HEK293 (cell line): ENCODE results near the gene DHRS4L2.

Experiments
- BCL11A ChIP-seq: fragments of 450-650 bp; formaldehyde crosslinking; IDR thresholded peaks from 2 replicates; pipeline ENCODE4 v1.5.1; 2016; ENCODE audit warnings: low read depth, missing biosample characterization, missing genetic modification characterization
- BCL11B ChIP-seq: fragments of 450-650 bp; formaldehyde crosslinking; IDR thresholded peaks from 2 replicates; pipeline ENCODE4 v1.5.1; 2016; ENCODE audit warnings: low read depth, missing biosample characterization, missing genetic modification characterization
- GLIS1 ChIP-seq: fragments of 450-650 bp; formaldehyde crosslinking; IDR thresholded peaks from 2 replicates; pipeline ENCODE4 v1.5.1; 2016; ENCODE audit warnings: missing biosample characterization, missing genetic modification characterization
- HOXC10 ChIP-seq: sonication (generic); formaldehyde crosslinking; IDR thresholded peaks from 2 replicates; pipeline ENCODE4 v1.8.1; 2023; ENCODE audit warnings: mild to moderate bottlenecking, missing genetic modification reagents
- KLF7 ChIP-seq: fragments of 450-650 bp; formaldehyde crosslinking; IDR thresholded peaks from 2 replicates; pipeline ENCODE4 v1.5.1; 2016; ENCODE audit warnings: missing biosample characterization, missing genetic modification characterization, borderline replicate concordance
- SP2 ChIP-seq: fragments of 450-650 bp; formaldehyde crosslinking; IDR thresholded peaks from 2 replicates; pipeline ENCODE4 v1.5.1; 2016; ENCODE audit warnings: missing biosample characterization, missing genetic modification characterization
- SP7 ChIP-seq: fragments of 450-650 bp; formaldehyde crosslinking; IDR thresholded peaks from 2 replicates; pipeline ENCODE4 v1.5.1; 2016; ENCODE audit warnings: missing biosample characterization, missing genetic modification characterization
- WT1 ChIP-seq: fragments of 450-650 bp; formaldehyde crosslinking; IDR thresholded peaks from 2 replicates; pipeline ENCODE4 v1.5.1; 2016; ENCODE audit warnings: missing biosample characterization, missing genetic modification characterization
- ZBTB48 ChIP-seq: fragments of 450-650 bp; formaldehyde crosslinking; IDR thresholded peaks from 2 replicates; pipeline ENCODE4 v1.5.1; 2016; ENCODE audit warnings: missing biosample characterization, missing genetic modification characterization
- ZEB2 ChIP-seq: fragments of 450-650 bp; formaldehyde crosslinking; IDR thresholded peaks from 2 replicates; pipeline ENCODE4 v1.5.1; 2016; ENCODE audit warnings: missing biosample characterization, missing genetic modification characterization
- ZFP37 ChIP-seq: fragments of 450-650 bp; formaldehyde crosslinking; IDR thresholded peaks from 2 replicates; pipeline ENCODE4 v1.5.1; 2016; ENCODE audit warnings: missing biosample characterization, missing genetic modification characterization
- ZNF10 ChIP-seq: fragments of 450-650 bp; formaldehyde crosslinking; IDR thresholded peaks from 2 replicates; pipeline ENCODE4 v1.5.1; 2017; ENCODE audit warnings: missing biosample characterization, missing genetic modification characterization
- ZNF16 ChIP-seq: fragments of 450-650 bp; formaldehyde crosslinking; IDR thresholded peaks from 2 replicates; pipeline ENCODE4 v1.5.1; 2016; ENCODE audit warnings: low read depth, missing biosample characterization, missing genetic modification characterization
- ZNF169 ChIP-seq: fragments of 450-650 bp; formaldehyde crosslinking; IDR thresholded peaks from 2 replicates; pipeline ENCODE4 v1.5.1; 2016; ENCODE audit warnings: missing biosample characterization, missing genetic modification characterization
- ZNF174 ChIP-seq: fragments of 450-650 bp; formaldehyde crosslinking; IDR thresholded peaks from 2 replicates; pipeline ENCODE4 v1.5.0; 2017; ENCODE audit warnings: missing biosample characterization, mild to moderate bottlenecking, missing genetic modification characterization
- ZNF19 ChIP-seq: fragments of 450-650 bp; formaldehyde crosslinking; IDR thresholded peaks from 2 replicates; pipeline ENCODE4; 2016; ENCODE audit warnings: missing biosample characterization, missing genetic modification characterization, low read depth
- ZNF202 ChIP-seq: fragments of 450-650 bp; formaldehyde crosslinking; IDR thresholded peaks from 2 replicates; pipeline ENCODE4 v1.5.1; 2016; ENCODE audit warnings: missing biosample characterization, missing genetic modification characterization, borderline replicate concordance
- ZNF223 ChIP-seq: fragments of 450-650 bp; formaldehyde crosslinking; IDR thresholded peaks from 2 replicates; pipeline ENCODE4 v1.5.1; 2016; ENCODE audit warnings: missing biosample characterization, missing genetic modification characterization
- ZNF404 ChIP-seq: fragments of 450-650 bp; formaldehyde crosslinking; IDR thresholded peaks from 2 replicates; pipeline ENCODE4 v1.5.1; 2017; ENCODE audit warnings: missing biosample characterization, missing genetic modification characterization
- ZNF501 ChIP-seq: fragments of 450-650 bp; formaldehyde crosslinking; IDR thresholded peaks from 2 replicates; pipeline ENCODE4 v1.5.1; 2016; ENCODE audit warnings: missing biosample characterization, missing genetic modification characterization
- ZNF747 ChIP-seq: fragments of 450-650 bp; formaldehyde crosslinking; IDR thresholded peaks from 2 replicates; pipeline ENCODE4 v1.5.1; 2016; ENCODE audit warnings: missing biosample characterization, missing genetic modification characterization
- ZNF76 ChIP-seq: fragments of 450-650 bp; formaldehyde crosslinking; IDR thresholded peaks from 2 replicates; pipeline ENCODE4; 2016; ENCODE audit warnings: low read depth, missing biosample characterization, missing genetic modification characterization, borderline replicate concordance
- ZSCAN16 ChIP-seq: fragments of 450-650 bp; formaldehyde crosslinking; IDR thresholded peaks from 2 replicates; pipeline ENCODE4 v1.5.1; 2016; ENCODE audit warnings: missing biosample characterization, missing genetic modification characterization
- ZXDB ChIP-seq: fragments of 450-650 bp; formaldehyde crosslinking; IDR thresholded peaks from 2 replicates; pipeline ENCODE4 v1.5.1; 2016; ENCODE audit warnings: missing biosample characterization, missing genetic modification characterization
- TF ChIP-seq, protein P1 (sequence below): fragments of 450-650 bp; formaldehyde crosslinking; IDR thresholded peaks from 2 replicates; pipeline ENCODE4 v1.5.1; 2016; ENCODE audit warnings: missing biosample characterization, missing genetic modification characterization
- TF ChIP-seq, protein P2 (sequence below): fragments of 450-650 bp; formaldehyde crosslinking; IDR thresholded peaks from 2 replicates; pipeline ENCODE4 v1.5.1; 2016; ENCODE audit warnings: missing biosample characterization, missing genetic modification characterization
- TF ChIP-seq, protein P3 (sequence below): fragments of 450-650 bp; formaldehyde crosslinking; conservative IDR thresholded peaks from 2 replicates; pipeline ENCODE4 v1.5.1; 2016; ENCODE audit warnings: low read depth, missing biosample characterization, missing genetic modification characterization
- TF ChIP-seq, protein P4 (sequence below): fragments of 450-650 bp; formaldehyde crosslinking; IDR thresholded peaks from 2 replicates; pipeline ENCODE4; 2016; ENCODE audit warnings: missing biosample characterization, missing genetic modification characterization
- TF ChIP-seq, protein P5 (sequence below): fragments of 450-650 bp; formaldehyde crosslinking; IDR thresholded peaks from 2 replicates; pipeline ENCODE4 v1.5.1; 2016; ENCODE audit warnings: missing biosample characterization, missing genetic modification characterization

Gene DHRS4L2

DNA sequence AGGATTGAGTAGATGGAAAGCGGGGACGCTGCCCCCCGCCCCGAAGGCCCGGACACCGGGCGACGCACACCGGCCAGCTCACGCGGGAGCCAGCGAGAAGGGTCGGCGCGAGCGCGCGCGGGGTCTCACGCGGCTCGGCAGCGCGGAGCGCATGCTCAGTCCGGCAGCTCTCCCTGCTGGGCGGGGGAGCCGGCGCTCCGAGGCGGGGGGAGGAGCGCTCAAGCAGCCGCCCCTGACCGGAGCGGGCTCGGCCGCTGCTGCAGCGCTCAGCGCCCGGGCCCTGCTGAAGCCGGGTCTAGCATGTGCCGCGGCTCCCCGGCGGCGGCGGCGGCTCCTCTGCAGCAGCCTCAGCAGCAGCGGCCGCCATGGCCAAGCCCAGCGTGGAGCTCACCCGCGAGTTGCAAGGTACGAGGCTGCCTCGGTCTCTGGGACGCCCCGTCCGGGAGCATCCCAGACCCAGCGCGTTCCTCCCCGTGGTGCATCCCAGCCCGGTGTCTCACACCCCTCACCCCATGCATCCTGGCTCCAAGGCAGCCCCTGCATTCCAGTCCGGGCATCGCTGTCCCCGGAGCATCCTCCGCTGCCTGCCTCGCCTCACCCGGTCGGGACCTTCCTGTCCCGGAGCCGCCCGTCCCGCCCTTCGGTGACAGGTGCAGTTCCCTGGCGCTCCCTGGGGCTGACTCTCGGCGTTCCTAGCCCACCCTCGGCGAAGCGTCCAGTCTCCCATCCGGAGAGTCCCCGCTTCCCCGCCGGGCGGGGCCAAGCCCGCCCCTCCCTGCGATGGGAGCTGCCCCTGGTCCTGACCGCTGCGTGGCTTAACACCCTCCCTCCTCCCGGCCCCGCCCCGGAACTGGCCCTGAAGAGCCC lies 63.3 kb downstream of the DHRS4L2 start, which contains the start of gene CARMIL3 (continued):
- TF ChIP-seq ZEB2 (peak; percentile 34; the same call in 1 of the 2 replicates), SP2 (peak; percentile 87), ZNF174 (tag by site-specific recombination) (no peak), KLF7 (peak; percentile 53; the same call in 1 of the 2 replicates), ZNF202 (tag by site-specific recombination) (no peak), ZNF10 (tag by site-specific recombination) (no peak), WT1 (tag by site-specific recombination) (no peak; the same call in 1 of the 2 replicates), ZBTB48 (tag by site-specific recombination) (peak; percentile 64), ZFP37 (tag by site-specific recombination) (no peak), SP7 (tag by site-specific recombination) (0 out of 2 replicates have a peak, but pooled peaks have one; percentile 30), HOXC10 (CRISPR knock-in tag) (no peak), ZNF76 (tag by site-specific recombination) (0 out of 2 replicates have a peak, but pooled peaks have one; percentile 12), ZXDB (tag by site-specific recombination) (peak; percentile 76), ZSCAN16 (tag by site-specific recombination) (no peak), ZNF501 (tag by site-specific recombination) (no peak), ZNF223 (no peak), BCL11B (tag by site-specific recombination) (no peak), GLIS1 (tag by site-specific recombination) (no peak; the same call in 1 of the 2 replicates), ZNF169 (no peak), ZNF19 (tag by site-specific recombination) (no peak), ZNF404 (no peak), ZNF16 (tag by site-specific recombination) (no peak), BCL11A (tag by site-specific recombination) (no peak), ZNF747 (tag by site-specific recombination) (no peak)
- TF ChIP-seq, protein P1, sequence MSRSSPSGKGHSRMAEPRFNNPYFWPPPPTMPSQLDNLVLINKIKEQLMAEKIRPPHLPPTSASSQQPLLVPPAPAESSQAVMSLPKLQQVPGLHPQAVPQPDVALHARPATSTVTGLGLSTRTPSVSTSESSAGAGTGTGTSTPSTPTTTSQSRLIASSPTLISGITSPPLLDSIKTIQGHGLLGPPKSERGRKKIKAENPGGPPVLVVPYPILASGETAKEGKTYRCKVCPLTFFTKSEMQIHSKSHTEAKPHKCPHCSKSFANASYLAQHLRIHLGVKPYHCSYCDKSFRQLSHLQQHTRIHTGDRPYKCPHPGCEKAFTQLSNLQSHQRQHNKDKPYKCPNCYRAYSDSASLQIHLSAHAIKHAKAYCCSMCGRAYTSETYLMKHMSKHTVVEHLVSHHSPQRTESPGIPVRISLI (tag by site-specific recombination), result no peak
- TF ChIP-seq, protein P2, sequence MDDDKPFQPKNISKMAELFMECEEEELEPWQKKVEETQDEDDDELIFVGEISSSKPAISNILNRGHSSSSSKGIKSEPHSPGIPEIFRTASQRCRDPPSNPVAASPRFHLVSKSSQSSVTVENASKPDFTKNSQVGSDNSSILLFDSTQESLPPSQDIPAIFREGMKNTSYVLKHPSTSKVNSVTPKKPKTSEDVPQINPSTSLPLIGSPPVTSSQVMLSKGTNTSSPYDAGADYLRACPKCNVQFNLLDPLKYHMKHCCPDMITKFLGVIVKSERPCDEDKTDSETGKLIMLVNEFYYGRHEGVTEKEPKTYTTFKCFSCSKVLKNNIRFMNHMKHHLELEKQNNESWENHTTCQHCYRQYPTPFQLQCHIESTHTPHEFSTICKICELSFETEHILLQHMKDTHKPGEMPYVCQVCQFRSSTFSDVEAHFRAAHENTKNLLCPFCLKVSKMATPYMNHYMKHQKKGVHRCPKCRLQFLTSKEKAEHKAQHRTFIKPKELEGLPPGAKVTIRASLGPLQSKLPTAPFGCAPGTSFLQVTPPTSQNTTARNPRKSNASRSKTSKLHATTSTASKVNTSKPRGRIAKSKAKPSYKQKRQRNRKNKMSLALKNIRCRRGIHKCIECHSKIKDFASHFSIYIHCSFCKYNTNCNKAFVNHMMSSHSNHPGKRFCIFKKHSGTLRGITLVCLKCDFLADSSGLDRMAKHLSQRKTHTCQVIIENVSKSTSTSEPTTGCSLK (tag by site-specific recombination), result no peak
- TF ChIP-seq, protein P3, sequence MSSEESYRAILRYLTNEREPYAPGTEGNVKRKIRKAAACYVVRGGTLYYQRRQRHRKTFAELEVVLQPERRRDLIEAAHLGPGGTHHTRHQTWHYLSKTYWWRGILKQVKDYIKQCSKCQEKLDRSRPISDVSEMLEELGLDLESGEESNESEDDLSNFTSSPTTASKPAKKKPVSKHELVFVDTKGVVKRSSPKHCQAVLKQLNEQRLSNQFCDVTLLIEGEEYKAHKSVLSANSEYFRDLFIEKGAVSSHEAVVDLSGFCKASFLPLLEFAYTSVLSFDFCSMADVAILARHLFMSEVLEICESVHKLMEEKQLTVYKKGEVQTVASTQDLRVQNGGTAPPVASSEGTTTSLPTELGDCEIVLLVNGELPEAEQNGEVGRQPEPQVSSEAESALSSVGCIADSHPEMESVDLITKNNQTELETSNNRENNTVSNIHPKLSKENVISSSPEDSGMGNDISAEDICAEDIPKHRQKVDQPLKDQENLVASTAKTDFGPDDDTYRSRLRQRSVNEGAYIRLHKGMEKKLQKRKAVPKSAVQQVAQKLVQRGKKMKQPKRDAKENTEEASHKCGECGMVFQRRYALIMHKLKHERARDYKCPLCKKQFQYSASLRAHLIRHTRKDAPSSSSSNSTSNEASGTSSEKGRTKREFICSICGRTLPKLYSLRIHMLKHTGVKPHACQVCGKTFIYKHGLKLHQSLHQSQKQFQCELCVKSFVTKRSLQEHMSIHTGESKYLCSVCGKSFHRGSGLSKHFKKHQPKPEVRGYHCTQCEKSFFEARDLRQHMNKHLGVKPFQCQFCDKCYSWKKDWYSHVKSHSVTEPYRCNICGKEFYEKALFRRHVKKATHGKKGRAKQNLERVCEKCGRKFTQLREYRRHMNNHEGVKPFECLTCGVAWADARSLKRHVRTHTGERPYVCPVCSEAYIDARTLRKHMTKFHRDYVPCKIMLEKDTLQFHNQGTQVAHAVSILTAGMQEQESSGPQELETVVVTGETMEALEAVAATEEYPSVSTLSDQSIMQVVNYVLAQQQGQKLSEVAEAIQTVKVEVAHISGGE (tag by site-specific recombination), result no peak
- TF ChIP-seq, protein P4, sequence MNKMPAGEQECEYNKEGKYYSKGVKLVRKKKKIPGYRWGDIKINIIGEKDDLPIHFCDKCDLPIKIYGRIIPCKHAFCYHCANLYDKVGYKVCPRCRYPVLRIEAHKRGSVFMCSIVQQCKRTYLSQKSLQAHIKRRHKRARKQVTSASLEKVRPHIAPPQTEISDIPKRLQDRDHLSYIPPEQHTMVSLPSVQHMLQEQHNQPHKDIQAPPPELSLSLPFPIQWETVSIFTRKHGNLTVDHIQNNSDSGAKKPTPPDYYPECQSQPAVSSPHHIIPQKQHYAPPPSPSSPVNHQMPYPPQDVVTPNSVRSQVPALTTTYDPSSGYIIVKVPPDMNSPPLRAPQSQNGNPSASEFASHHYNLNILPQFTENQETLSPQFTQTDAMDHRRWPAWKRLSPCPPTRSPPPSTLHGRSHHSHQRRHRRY (tag by site-specific recombination), result no peak
- TF ChIP-seq, protein P5, sequence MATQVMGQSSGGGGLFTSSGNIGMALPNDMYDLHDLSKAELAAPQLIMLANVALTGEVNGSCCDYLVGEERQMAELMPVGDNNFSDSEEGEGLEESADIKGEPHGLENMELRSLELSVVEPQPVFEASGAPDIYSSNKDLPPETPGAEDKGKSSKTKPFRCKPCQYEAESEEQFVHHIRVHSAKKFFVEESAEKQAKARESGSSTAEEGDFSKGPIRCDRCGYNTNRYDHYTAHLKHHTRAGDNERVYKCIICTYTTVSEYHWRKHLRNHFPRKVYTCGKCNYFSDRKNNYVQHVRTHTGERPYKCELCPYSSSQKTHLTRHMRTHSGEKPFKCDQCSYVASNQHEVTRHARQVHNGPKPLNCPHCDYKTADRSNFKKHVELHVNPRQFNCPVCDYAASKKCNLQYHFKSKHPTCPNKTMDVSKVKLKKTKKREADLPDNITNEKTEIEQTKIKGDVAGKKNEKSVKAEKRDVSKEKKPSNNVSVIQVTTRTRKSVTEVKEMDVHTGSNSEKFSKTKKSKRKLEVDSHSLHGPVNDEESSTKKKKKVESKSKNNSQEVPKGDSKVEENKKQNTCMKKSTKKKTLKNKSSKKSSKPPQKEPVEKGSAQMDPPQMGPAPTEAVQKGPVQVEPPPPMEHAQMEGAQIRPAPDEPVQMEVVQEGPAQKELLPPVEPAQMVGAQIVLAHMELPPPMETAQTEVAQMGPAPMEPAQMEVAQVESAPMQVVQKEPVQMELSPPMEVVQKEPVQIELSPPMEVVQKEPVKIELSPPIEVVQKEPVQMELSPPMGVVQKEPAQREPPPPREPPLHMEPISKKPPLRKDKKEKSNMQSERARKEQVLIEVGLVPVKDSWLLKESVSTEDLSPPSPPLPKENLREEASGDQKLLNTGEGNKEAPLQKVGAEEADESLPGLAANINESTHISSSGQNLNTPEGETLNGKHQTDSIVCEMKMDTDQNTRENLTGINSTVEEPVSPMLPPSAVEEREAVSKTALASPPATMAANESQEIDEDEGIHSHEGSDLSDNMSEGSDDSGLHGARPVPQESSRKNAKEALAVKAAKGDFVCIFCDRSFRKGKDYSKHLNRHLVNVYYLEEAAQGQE (tag by site-specific recombination), result peak; percentile 99
